ENCODE measurements around the gene ERC1.

Gene ERC1

DNA sequence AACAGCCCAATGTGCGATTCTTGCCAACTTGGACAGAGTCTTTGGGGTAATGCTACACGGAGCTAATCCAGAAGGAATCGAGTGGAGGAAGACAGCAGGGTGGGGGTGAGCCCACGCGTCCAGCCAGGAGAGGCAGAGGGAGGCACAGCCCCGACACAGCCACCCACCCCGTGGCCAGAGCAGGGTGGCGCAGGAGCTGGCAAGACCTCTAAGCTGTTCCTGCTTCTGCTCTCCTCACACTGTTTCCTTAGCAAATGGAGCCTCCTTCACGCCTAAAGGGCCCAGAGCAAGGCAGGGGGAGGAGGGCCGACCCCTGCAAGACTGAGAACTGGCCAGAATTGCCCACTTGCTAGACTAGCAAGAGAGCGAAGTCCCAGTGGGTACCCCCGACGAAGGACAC is 511.8 kb downstream of the ERC1 start:
- Histone ChIP-seq H3K9ac (ENCODE audit: low read length) (no peak overlapping the region), H3K4me3 (ENCODE audit: low read length) (no peak overlapping the region)

DNA sequence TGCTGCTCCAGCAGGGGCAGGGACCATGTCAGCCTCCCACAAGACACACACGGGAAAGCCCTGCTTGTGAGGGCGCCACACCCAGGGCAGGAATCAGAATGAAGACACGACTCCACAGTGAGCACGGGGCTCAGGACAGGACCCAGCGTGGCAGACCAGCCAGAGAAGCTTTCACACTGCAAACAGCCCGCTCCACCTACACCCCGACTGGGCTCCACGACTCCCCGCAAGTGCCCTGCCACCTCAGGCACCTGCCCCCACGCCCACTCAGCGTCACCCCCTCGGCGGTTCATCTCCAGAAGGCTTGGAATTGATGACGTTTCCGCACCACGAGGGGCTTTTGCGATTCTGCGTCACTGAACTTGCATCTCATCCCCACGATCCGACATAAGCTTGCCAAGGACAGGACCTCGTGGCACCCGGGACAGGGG is 512.3 kb downstream of the ERC1 start:
- H3K27me3 ChIP-seq (ENCODE audit: control insufficient read depth, insufficient read depth, low read length), result no peaks in the 10 kb centered on the region
- H3K27ac ChIP-seq (ENCODE audit: low read depth, low read length), result no peak overlapping the region
- H3K9ac ChIP-seq (ENCODE audit: low read length), result no peak overlapping the region
- H3K36me3 ChIP-seq (ENCODE audit: control insufficient read depth, insufficient read depth, low read length), result no peaks in the 10 kb centered on the region
- no peak overlapping the region for H3K4me3 ChIP-seq (ENCODE audit: low read length)
- peaks cover 13% of the 10 kb centered on the region for H3K4me1 ChIP-seq (ENCODE audit: control insufficient read depth, insufficient read depth, low read length)

More for the DNA sequence above, 511.8 kb downstream of the ERC1 start:
- peaks cover 13% of the 10 kb centered on the region for H3K4me1 ChIP-seq (ENCODE audit: control insufficient read depth, insufficient read depth, low read length)
- H3K27ac ChIP-seq (ENCODE audit: low read depth, low read length), result no peak overlapping the region
- no peaks in the 10 kb centered on the region for H3K27me3 ChIP-seq (ENCODE audit: control insufficient read depth, insufficient read depth, low read length)
- no peaks in the 10 kb centered on the region for H3K36me3 ChIP-seq (ENCODE audit: control insufficient read depth, insufficient read depth, low read length)

DNA sequence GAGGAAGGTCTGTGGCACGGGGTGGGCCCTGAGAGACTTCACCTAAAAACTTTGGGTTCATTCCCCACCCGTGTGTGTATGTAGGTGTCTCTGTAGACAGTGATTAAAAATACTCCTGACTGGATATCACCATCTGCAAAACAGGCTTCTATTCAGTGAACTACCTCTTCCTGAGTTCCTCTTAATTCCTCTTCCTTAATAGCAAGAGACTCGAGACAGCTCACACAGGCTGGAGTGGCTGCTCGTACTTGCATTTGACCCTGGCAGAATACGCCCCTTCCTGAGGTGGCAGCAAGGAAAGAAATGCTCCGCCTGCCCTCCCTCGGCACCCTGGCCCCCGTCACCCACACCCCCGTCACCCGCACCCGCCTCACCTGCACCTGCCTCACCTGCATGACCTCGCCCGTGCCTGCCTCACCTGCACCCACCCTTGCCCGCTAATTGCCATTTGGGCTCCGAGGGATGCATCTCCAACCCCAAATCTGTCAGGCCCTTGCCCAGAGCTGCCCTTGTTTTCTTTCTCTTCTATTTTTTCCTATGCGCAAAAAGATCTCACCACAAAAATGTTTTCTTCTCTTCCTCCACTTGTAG is 513.4 kb downstream of the ERC1 start:
- Histone ChIP-seq H3K4me1 (ENCODE audit: control insufficient read depth, insufficient read depth, low read length) (peaks cover 13% of the 10 kb centered on the region), H3K27ac (ENCODE audit: low read depth, low read length) (no peak overlapping the region), H3K9ac (ENCODE audit: low read length) (no peak overlapping the region), H3K36me3 (ENCODE audit: control insufficient read depth, insufficient read depth, low read length) (no peaks in the 10 kb centered on the region), H3K27me3 (ENCODE audit: control insufficient read depth, insufficient read depth, low read length) (no peaks in the 10 kb centered on the region), H3K4me3 (ENCODE audit: low read length) (no peak overlapping the region)

DNA sequence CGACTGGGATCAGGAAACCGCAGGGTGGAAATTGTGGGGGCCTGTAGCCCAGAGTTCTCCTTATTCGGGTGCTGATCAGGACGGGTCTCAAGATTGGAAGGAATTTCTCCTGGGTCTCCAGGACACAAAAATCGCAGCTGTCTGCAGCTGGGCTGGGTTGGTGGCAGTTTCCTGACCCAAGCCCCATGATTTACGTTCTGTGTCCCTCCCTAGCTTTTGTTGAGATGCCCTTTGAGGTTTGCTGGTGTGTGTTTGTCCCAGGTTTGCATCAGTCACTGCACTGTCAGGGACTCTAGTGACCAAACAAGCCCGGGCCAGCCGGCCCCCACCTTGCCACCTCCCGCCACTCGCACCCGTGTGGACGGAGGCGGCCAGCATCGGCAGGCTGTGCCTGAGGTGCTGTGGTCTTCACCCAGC is 513.9 kb downstream of the ERC1 start:
- no peak overlapping the region for H3K27ac ChIP-seq (ENCODE audit: low read depth, low read length)
- H3K4me1 ChIP-seq (ENCODE audit: control insufficient read depth, insufficient read depth, low read length), result peaks cover 13% of the 10 kb centered on the region
- H3K27me3 ChIP-seq (ENCODE audit: control insufficient read depth, insufficient read depth, low read length), result no peaks in the 10 kb centered on the region
- H3K4me3 ChIP-seq (ENCODE audit: low read length), result no peak overlapping the region
- no peaks in the 10 kb centered on the region for H3K36me3 ChIP-seq (ENCODE audit: control insufficient read depth, insufficient read depth, low read length)
- H3K9ac ChIP-seq (ENCODE audit: low read length), result no peak overlapping the region

DNA sequence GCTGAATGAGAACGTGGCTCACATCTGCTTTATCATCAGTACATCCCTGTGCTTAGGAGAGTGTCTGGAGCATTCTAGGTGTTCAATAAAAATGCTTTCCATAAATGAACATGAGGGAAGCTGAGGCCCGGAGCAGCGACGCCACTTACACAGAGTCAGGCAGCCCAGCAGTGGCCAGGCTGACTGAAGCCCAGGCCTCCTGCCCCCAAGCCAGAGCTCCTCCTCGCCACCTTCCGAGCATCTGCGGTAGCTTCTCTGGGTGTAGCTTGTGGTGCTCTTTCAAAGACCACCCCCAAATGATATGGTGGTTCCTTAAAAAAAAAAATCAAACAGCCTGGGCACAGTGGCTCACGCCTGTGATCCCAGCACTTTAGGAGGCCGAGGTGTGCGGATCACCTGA is 514.6 kb downstream of the ERC1 start:
- Histone ChIP-seq H3K27me3 (ENCODE audit: control insufficient read depth, insufficient read depth, low read length) (no peaks in the 10 kb centered on the region), H3K4me3 (ENCODE audit: low read length) (no peak overlapping the region), H3K36me3 (ENCODE audit: control insufficient read depth, insufficient read depth, low read length) (no peaks in the 10 kb centered on the region), H3K9ac (ENCODE audit: low read length) (no peak overlapping the region), H3K4me1 (ENCODE audit: control insufficient read depth, insufficient read depth, low read length) (peaks cover 13% of the 10 kb centered on the region), H3K27ac (ENCODE audit: low read depth, low read length) (no peak overlapping the region)

DNA sequence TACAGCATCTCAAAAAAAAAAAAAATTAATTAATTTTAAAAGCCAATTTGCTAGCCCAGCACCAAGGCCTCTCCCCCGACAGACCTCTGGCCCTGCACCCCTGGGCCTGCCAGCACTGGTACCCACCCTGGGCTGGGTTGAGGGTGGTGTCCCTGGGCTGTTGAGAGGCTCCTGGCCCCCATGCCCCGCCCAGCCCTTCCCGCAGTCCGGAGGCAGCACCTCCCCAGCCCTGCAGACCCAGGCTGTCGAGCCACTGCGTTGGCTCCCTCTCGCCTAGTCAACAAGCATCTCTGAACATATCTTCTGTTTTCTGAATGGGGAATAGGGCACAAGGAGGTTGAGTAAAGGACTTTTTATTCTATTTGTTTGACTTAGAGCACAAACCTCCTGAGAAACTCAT is 516.3 kb downstream of the ERC1 start:
- no peak overlapping the region for H3K9ac ChIP-seq (ENCODE audit: low read length)
- H3K27me3 ChIP-seq (ENCODE audit: control insufficient read depth, insufficient read depth, low read length), result no peaks in the 10 kb centered on the region
- H3K27ac ChIP-seq (ENCODE audit: low read depth, low read length), result no peak overlapping the region
- no peaks in the 10 kb centered on the region for H3K36me3 ChIP-seq (ENCODE audit: control insufficient read depth, insufficient read depth, low read length)
- H3K4me3 ChIP-seq (ENCODE audit: low read length), result no peak overlapping the region
- peaks cover 9% of the 10 kb centered on the region for H3K4me1 ChIP-seq (ENCODE audit: control insufficient read depth, insufficient read depth, low read length)

DNA sequence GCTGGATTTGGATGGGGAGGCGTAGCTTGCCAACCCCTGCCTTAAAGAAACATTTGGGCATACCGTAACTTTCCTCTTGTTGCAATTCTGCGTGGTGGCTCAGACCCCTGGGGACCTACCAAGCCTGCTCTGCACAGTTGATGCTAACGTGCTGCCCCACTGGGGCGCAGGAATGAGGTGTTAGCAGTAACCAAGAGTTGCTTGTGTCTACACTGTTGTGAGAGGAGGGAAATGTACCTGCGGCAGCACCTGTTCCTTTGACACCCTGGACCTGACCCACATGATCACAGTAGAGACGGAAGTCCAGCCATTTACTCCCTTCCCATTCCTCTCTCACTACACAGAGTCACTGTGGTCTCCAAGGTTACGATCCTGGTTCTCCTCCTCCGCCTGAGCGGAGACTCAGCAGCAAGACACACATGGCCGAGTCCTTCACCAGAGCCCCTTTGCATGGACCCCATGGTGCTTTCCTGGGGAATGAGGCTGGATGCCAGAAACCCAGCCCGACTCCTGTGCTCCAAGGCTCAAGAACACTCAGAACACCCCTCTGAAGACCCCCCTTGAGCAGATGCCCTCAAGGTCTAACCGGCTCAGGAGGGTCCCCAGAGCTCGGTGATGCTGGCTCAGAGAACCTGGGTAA is 518.5 kb downstream of the ERC1 start:
- H3K9ac ChIP-seq (ENCODE audit: low read length), result no peak overlapping the region
- H3K36me3 ChIP-seq (ENCODE audit: control insufficient read depth, insufficient read depth, low read length), result no peaks in the 10 kb centered on the region
- H3K4me3 ChIP-seq (ENCODE audit: low read length), result no peak overlapping the region
- H3K27me3 ChIP-seq (ENCODE audit: control insufficient read depth, insufficient read depth, low read length), result no peaks in the 10 kb centered on the region
- H3K27ac ChIP-seq (ENCODE audit: low read depth, low read length), result no peak overlapping the region
- H3K4me1 ChIP-seq (ENCODE audit: control insufficient read depth, insufficient read depth, low read length), result no peaks in the 10 kb centered on the region

DNA sequence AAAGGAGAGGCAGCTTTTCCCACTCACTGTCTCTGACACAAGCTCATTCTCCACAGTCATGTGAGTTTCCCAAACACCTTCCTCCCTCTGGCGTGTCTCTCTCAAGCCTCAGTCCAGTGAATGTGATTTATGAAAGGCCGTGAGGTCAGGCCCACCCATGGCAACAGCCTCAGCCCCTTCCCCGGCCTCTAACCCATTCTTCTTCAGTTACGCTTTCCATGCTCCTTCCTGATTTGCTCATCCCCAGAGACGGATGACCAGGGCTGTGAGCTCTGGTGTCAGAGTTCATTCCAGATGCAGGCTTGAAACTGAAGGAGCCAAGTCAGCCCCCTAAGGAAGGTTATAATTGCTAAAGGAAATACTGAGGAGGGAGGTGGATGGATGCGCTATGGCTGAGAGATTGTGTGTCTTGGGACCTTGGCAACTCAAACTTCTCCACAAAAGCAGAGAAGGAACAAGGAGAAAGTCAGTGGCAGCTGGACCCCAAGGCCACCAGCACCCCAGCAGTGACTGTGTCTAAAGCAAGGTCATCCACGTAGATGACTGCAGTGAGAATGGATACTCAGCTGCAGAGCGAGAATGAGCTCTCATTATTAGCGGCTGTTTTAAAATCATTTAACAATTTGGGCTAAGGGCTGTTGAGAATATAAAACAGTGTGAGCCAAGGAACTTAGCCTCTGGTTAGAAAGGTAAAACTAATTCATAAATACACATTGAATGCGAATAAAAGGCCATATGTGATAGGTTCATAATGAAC is 519.2 kb downstream of the ERC1 start:
- no peak overlapping the region for H3K9ac ChIP-seq (ENCODE audit: low read length)
- no peaks in the 10 kb centered on the region for H3K4me1 ChIP-seq (ENCODE audit: control insufficient read depth, insufficient read depth, low read length)
- H3K27ac ChIP-seq (ENCODE audit: low read depth, low read length), result no peak overlapping the region
- no peak overlapping the region for H3K4me3 ChIP-seq (ENCODE audit: low read length)
- no peaks in the 10 kb centered on the region for H3K36me3 ChIP-seq (ENCODE audit: control insufficient read depth, insufficient read depth, low read length)
- H3K27me3 ChIP-seq (ENCODE audit: control insufficient read depth, insufficient read depth, low read length), result no peaks in the 10 kb centered on the region

DNA sequence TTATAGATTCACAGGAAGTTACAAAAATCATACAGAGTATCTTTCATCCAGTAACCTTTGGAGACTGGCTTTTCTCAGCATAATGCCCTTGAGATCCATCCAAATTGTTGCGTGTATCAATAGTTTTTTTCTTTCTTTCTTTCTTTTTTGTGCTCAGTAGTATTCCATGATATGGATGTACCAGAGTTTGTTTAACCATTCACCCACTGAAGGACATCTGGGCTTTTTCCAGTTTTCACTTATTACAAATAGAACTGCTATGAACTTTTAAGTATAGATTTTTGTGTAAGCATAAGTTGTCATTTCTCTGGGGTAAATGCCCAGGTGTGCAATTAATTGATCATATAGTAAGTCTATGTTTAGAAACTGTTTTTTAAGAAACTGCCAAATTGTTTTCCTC is 524.0 kb downstream of the ERC1 start:
- H3K4me3 ChIP-seq (ENCODE audit: low read length), result no peak overlapping the region
- no peak overlapping the region for H3K27ac ChIP-seq (ENCODE audit: low read depth, low read length)
- H3K36me3 ChIP-seq (ENCODE audit: control insufficient read depth, insufficient read depth, low read length), result no peaks in the 10 kb centered on the region
- H3K27me3 ChIP-seq (ENCODE audit: control insufficient read depth, insufficient read depth, low read length), result no peaks in the 10 kb centered on the region
- H3K9ac ChIP-seq (ENCODE audit: low read length), result no peak overlapping the region
- no peaks in the 10 kb centered on the region for H3K4me1 ChIP-seq (ENCODE audit: control insufficient read depth, insufficient read depth, low read length)

DNA sequence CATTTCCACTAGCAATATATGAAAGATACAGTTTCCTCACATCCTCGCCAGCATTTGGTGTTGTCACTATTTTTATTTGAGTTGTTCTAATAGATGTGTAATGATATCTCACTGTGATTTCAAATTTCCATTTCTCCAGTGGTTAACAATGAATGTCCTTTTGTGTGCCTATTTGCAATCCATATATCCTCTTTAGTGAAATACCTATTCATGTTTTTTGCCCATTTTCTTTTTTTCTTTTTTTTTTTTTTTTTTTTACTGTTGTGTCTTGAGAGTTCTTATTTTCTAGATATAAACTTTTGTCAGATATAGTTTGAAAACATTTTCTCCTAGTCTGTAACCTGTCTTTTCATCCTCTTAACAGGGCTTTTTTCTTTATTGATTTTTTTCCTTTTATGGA is 524.4 kb downstream of the ERC1 start:
- Histone ChIP-seq H3K27ac (ENCODE audit: low read depth, low read length) (no peak overlapping the region), H3K27me3 (ENCODE audit: control insufficient read depth, insufficient read depth, low read length) (no peaks in the 10 kb centered on the region), H3K36me3 (ENCODE audit: control insufficient read depth, insufficient read depth, low read length) (no peaks in the 10 kb centered on the region), H3K4me3 (ENCODE audit: low read length) (no peak overlapping the region), H3K4me1 (ENCODE audit: control insufficient read depth, insufficient read depth, low read length) (no peaks in the 10 kb centered on the region), H3K9ac (ENCODE audit: low read length) (no peak overlapping the region)

DNA sequence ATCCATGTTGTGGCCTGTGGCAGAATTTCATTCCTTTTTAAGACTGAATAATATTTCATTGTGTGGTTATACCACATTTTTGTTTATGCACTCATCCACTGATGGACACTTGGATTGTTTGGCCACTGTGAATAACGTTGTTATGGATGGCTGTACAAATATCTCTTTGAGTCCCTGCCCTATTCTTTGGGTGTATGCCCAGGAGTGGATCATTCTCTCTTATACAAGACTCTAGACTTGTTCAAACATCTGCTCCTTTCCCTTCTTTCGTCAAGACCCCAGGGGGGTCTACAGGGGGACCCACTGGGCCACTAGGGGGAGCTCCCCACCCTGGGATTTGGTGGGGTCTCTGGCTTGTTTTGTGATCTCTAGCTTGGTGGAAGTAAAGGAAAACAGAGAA is 526.0 kb downstream of the ERC1 start:
- Histone ChIP-seq H3K9ac (ENCODE audit: low read length) (no peak overlapping the region), H3K4me1 (ENCODE audit: control insufficient read depth, insufficient read depth, low read length) (no peaks in the 10 kb centered on the region)

DNA sequence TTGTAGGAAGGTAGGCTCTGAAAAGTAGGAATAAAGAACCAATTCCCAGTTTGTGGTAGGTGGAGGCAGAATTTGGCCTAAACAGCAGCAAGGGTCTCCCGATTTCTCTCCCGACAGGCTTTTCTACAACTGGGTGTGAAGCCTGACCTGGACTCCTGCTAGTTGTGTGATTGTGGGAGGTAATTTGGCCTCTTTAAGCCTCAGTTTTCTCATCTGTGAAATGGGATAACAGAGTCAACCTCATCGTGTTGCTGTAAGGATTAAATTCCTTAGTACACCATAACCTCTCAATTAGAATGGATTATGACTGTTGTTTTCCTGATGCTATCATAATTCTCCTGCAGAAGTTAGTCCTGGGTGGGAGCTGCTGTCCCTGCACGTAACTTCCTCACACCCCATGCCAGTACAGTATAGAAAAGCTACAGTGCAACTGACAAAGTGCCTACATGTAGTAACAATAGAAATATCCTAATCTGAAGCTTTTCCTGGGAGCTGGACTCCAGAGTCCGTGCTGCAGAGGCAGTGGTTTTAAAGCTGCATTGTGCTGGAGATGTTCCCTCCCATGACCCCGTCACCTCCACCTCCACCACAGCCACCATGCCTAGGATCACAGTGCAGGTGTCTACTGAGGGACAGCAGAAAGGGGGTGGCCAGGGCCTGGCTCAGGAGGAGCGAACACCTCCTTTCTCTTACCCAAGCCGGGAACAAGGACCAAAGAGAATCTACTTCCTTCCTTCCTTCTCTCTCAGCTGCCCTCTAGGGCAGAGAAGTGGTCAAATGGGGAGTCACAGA is 526.9 kb downstream of the ERC1 start:
- Histone ChIP-seq H3K4me3 (ENCODE audit: low read length) (no peak overlapping the region), H3K27ac (ENCODE audit: low read depth, low read length) (no peak overlapping the region), H3K27me3 (ENCODE audit: control insufficient read depth, insufficient read depth, low read length) (no peaks in the 10 kb centered on the region), H3K4me1 (ENCODE audit: control insufficient read depth, insufficient read depth, low read length) (no peaks in the 10 kb centered on the region), H3K36me3 (ENCODE audit: control insufficient read depth, insufficient read depth, low read length) (no peaks in the 10 kb centered on the region), H3K9ac (ENCODE audit: low read length) (no peak overlapping the region)

More for the DNA sequence above, 526.0 kb downstream of the ERC1 start:
- H3K4me3 ChIP-seq (ENCODE audit: low read length), result no peak overlapping the region
- H3K36me3 ChIP-seq (ENCODE audit: control insufficient read depth, insufficient read depth, low read length), result no peaks in the 10 kb centered on the region
- no peaks in the 10 kb centered on the region for H3K27me3 ChIP-seq (ENCODE audit: control insufficient read depth, insufficient read depth, low read length)
- no peak overlapping the region for H3K27ac ChIP-seq (ENCODE audit: low read depth, low read length)
